Effector CD8-positive, alpha-beta T cell (primary cell): ENCODE results near the gene XRCC5.

ENCODE experiments used
- DNase-seq: peaks from one replicate; lab custom pipeline; 2025; lab: John Stamatoyannopoulos, UW

XRCC5 gene

DNA sequence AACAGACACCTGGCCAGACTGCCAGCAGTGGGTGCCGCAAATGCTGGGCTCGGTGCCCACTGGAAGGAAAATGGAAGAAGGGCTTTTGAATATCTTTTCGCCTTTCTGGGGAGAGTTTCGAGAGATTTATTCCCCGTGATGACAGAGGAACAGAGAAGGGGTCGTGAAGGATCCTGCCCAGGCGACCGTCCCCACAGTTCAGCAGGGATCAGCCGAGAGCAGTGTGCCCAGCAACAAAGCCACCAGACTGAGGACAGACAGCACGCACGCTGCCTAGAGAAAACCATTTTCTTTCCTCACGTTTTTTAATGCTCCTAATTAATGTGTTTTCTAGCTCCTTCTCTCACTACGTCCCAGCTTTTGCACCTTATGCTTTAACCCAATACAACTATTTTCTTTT is 47.7 kb downstream of the XRCC5 start:
- no peak for DNase-seq

DNA sequence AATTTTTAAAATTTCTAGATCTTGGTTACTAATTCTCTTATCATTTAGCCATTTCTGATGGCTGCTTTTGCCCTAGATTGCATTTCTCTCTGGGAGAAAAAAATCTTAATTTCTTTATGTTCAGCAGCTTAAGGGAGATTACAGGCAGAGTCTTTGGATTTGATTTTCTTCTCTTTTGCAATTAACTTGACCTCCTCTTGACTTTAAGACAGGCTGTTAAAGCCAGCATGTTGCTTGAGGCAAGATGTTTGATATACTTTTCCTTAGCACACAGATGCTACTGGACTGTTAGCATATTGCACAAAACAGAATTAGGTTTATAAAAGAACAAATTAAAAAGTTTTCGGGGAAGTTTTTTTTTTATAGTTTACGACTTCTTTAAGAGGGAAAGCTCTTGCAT is 50.0 kb downstream of the XRCC5 start:
- DNase-seq = no peak

DNA sequence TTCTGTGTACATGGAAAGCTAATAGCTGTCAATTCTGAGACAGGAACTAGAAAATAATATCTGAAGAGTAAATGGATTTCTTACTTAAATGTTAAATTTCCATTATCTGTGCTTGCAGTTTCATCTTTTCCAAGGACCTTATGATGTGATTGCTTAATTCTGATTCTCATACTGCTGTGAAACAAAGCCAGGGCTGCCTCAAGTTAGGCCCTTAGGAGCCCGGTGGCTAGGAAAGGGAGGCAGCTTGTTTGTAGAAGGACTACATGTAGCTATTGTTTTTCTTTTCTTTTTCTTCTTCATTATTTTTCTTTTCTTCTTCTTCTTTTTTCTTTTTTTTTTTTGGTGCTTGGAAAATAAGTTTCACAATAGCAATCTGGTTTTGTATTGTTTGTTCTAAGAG is 50.5 kb downstream of the XRCC5 start:
- no peak for DNase-seq

DNA sequence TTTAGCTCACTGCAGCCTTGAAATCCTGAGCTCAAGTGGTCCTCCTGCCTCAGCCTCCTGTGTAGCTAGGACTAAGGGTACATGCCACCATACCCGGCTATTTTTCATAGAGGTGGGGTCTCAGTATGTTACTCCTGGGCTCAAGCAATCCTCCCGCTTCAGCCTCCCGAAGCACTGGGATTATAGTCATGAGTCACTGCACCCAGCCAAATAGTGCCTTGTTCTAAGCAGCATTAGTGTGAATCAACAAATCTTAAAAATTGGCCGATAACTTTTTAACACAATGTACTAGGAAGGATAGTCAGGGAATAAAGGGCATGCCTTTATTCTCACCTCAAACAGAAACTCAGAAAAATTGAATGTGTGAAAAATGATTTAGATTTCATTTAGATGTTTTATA is 51.6 kb downstream of the XRCC5 start:
- no peak for DNase-seq

DNA sequence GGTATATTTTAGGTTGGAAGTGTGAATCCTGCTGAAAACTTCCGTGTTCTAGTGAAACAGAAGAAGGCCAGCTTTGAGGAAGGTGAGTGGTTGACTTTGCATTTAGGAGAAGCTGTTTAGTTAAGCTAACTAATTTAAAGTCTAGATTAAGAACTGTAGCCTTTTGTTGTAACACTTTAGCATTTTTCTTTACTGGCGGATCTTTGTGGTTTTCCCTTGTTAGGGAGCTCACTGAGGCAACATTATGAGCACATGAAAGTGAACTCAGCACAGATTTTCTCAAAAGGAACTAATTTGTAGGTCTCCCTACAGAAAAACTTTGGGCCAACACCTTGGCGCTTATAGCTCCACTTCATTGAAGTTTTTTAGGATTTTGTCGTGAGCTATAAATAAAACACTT is 52.8 kb downstream of the XRCC5 start:
- no peak for DNase-seq

DNA sequence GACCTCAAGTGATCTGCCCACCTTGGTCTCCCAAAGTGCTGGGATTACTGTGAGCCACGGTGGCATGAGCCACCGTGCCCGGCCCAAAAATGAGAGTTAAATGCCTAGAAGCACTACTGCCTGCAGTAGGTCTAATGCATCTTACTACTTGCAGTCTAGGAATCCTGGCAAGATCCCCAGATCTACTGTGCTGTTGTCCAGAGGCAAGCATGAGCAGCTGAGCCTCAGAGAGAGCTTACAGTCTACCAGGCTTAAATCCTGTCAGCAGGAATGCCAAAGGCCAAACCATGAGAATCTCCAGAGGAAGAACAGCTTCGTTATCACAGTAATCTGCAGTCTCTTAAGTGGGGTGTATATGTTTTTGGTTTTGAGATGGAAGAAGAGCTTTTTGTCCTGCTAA is 54.4 kb downstream of the XRCC5 start:
- no peak for DNase-seq

DNA sequence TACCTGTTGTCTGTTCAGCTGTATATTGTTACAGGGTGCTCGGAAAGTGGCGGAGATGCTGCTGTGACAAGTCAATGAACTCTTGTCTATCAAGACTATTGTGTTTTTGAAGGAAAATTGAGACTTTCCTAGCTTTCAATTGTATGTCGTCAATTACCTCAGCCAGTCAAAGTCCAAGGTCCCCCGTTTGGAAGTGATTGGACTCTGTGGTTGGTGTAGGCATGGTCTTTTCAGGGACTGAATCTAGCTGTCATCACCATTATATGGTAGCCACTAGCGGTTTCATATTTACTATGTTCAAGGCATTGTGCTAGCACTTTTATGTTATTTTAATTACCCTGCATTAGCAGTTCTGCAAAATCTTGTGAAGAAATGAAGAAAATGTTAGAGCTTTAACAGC is 54.9 kb downstream of the XRCC5 start:
- DNase-seq = no peak

DNA sequence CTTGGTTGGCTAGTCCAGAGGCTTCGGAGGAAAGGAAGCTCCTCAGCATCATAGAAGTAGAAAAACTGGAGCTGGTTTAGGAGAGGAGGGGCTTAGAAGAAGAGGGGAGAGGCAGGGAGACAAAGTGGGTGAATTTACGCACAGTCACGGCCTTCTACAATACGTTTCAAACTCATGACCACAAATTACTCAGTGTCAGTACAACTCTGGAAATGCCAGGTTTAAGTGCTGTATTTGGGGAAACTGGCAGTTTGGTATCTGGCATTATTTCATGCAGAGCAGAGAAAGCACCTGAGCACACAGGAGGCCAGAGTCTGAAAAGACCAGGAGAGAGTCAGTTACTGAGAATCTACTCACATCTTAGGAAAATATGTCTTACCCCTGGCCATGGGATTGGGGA is 55.4 kb downstream of the XRCC5 start:
- no peak for DNase-seq

DNA sequence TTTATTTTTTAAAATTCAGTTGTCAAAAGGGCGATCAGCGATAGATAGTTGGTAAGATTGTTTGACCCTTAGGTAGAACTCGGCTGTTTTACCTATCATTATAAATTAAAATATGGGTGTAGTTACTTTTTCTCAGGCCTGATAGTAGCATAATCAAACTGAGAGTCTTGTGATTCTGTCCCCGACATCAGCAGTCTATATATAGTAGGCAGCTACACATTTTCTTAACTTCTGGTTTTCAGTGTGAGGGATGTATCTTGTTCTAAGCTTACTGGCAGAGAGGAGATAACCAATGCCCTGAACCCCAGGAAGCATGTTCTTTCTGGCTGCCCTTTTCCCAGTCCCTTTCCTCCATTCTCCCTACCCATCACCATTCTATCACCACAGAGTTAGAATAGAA is 56.6 kb downstream of the XRCC5 start:
- DNase-seq = no peak

DNA sequence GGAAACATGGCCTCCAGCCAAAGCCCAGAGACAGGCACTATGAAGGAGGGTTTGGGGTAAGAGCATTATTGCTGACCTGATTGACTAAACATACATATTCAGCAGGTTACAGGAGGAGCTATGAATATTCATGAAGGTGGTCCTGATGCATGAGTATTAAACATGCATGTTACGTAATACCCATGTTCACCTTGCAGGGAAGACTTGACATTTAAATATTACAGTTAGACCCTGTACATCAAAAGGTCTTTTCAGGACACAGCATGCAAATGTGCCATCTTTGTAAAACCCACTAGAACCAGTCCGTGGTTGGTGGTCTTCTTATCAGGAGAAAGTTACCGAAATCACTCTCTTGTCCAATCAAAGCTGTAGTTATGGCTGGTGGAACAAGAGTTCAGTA is 59.9 kb downstream of the XRCC5 start:
- no peak for DNase-seq

DNA sequence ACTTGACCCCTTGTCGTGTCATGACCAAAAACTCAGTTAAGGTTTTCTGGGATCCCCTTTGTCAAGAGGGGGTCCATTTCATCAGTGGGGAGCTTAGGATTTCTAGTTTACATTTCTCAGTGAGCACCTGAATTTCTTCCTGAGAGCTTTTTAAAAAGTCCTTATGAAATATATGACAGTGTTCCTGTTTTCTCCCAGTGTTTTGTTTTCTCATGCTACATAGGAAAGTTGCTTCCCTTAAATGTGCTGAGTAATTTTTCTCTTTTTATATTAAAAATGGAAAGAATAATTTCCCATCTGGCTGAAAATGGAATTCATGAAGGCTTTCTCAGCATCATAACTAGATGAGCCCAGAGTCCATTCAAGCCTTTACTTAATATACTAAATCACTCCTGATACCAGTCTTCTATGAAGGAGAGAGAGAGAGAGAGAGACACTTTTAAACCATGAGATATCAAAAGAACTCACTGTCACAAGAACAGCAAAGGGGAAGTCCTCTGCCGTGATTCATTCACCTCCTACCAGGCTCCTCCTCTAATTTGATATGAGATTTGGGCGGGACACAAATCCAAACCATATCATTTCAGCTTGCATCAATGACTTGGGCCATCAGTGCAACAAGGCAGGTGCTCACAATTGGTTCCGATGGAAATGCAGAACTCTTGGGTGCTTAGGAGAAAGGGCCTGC is 61.1 kb downstream of the XRCC5 start:
- no peak for DNase-seq

DNA sequence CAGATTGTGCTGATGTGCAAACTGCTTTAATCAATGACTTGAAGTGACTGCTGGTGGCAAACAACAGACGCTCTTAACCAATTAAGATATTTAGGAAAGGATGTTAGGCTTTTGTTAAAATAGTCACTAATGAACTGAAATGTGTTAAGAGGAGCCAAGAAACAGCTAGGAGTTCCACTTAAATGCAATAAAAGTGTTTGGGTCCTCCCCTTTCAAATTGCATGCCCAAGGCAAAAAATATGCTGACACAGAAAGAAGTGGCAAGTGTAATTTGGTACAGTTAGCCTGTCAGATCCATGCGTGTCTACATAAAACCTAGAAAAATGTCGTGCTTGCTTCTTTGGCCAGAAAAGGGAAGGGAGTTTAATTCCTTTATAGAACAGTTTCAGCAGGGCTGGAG is 61.9 kb downstream of the XRCC5 start:
- no peak for DNase-seq

DNA sequence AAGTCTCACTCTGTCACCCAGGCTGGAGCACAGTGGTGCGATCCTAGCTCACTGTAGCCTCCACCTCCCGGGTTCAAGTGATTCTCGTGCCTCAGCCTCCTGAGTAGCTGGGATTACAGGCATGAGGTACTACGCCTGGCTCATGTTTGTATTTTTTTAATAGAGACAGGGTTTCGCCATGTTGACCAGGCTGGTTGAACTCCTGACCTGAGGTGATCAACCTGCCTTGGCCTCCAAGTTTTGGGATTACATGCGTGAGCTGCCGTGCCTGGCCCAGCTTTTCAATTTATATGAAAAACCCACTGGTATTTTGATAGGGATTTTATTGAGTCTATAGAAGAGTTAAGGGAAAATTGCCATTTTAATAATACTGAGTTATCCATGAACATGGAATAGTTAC is 63.3 kb downstream of the XRCC5 start:
- no peak for DNase-seq

DNA sequence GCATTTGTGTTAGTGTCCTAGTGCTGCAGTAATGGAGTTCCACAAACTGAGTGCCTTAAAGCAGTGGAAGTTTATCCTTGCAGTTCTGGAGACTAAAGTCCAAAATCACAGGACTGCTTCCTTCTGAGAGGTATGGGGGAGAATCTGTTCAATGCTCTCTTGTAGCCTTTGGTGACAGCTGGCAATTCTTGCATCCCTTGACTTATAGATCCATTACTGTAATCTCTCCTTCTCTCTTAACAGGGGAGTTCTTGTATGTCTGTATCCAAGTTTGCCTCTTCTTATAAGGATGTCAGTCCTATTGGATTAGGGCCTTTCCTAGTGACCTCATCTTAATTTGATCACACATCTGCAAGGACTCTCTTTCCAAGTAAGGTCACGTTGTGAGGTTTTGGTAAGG is 69.9 kb downstream of the XRCC5 start:
- DNase-seq = no peak

DNA sequence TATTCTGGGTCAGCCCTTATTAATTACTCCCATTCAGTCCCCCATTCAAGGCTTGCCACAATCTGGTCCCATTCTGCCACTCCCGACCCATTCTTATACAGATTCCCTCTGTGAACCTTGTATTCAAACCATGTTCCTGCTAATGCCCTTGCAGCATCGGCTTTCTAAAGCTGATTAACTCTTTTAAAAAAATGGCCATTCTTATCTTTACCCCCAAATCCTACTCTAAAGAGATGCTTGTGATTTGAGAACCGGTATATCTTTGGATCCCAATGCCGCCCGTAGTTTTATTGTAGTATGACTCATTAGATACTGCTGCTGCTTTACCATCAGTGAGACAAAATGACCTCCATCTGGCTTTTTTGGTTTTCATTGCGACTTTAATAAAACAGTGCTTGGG is 72.2 kb downstream of the XRCC5 start:
- no peak for DNase-seq

DNA sequence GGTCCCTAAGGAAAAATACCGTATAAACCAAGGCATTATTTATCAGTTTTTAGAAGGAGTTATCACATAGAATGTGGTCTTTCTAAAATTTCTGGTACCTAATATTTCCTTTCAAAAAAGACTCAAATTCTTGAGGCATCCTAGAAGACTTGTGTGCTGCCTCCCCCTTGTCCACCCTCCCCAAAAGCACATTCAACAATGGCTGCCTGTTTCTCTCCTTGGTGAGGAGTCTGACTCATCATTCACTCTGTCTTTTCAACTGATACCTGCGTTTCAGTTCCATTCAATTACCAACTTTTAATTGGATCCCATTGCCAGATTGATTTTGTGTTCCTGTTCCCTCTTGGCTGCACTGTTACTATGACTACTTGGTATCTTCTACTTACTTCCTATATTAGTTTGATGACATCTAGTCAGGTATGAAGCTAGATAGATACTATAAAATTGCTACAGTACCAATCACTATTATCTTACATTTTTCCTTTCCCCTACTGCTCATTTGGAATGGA is 72.9 kb downstream of the XRCC5 start:
- DNase-seq = no peak

DNA sequence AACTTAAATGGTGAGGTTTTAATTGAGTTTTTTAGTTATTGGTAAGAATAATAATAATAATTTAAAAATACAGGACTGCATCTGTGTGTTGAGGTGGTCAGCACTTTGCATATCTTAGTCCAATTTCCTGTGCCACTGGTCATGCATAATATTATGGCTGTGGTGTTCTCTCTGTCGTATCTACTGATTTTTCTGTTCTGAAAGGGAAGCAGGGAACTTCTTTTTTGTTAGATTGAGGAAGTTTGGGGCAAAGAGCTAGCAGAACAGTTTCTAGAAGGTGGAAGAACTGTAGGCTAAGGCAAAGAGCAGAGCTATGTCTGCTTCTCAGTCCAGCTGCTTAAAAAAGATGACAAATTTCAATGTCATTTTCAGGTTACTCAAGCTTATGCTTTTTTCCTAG is 74.3 kb downstream of the XRCC5 start:
- no peak for DNase-seq

DNA sequence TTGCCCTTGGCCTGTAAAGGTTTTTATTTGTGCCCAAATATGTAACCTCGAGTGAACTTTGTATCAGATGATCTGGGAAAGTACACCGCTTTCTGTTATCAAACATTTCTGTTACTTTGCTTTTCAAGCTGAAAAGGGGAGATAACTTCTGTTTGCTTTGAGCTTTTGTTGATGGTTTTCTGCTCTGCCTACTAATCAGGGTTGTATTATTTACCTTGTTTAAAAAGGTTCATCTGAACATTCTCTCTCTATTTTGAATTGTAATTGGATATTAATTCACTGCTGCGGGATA is 79.4 kb downstream of the XRCC5 start:
- no peak for DNase-seq

DNA sequence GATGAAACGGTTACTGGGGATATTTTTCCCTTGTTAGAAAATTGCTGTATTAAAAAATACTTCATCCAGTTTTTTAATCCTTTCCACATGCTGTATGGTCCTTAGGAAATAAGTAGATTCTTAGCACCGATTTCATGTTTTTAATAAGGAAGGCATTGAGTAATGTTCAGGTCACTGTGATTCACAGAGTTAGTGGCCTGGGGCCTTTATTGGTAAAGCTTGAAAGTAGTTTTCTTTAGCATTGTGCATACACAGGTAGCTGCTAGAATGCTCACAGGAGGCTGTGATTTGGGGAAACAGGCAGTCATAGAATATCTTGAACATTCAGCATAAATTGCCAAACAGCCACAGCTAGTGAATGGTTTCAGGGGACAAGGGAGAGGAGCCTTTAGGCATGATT is 79.8 kb downstream of the XRCC5 start:
- DNase-seq = no peak

DNA sequence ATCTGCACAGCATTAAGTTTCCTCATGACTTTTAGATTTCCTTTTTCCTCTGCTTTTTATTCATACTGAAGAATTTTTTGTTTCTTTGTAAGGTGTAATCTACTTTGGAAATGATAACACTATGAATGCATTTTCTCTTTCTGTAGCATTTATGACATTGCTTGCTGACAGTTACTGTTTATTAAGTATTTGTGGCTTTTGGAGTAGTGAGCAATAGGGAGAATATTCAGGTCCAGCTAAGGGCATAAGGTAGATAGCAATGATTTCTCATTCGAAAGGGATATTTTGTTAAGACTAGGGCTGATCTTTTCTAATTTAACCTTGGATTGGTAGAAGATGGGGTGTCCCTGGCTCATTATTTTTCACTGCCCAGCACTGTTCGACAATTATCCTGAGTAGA is 80.3 kb downstream of the XRCC5 start:
- DNase-seq = no peak

DNA sequence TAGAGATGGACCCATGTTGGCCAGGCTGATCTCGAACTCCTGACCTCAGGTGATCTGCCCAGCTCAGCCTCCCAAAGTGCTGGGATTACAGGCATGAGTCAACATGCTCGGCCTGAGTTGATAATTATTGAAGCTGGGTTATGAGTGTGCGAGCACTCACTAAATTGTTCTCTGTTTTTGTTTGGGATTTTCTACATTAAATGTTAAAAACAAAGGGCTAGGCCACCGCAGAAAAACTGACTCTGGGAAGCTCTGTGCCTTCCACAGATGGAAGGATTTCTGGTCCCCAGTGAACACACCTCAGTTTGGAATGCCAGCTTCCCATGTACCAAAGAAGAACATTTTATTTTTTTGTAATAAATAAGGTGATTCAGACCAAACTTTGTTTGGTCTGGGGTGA is 83.0 kb downstream of the XRCC5 start:
- DNase-seq = no peak

DNA sequence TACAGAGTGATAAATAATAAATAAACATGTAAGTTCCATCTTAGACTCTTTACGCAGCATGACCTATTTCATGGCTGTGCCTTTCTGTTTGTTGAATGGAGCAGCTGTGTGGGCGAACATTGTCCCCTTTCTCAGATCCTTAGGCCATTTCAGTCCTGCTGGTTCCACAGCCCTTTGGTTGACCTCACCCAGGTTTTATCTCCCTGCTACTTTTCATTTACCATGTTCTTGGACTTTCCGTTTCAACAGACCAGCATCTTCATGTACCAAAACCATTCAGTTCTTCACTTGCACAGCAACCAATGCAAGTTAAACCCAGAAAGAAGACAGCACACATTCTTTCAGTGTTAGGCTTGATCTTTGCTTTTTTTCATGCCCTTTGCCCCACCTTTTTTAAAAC is 83.8 kb downstream of the XRCC5 start:
- DNase-seq = no peak

DNA sequence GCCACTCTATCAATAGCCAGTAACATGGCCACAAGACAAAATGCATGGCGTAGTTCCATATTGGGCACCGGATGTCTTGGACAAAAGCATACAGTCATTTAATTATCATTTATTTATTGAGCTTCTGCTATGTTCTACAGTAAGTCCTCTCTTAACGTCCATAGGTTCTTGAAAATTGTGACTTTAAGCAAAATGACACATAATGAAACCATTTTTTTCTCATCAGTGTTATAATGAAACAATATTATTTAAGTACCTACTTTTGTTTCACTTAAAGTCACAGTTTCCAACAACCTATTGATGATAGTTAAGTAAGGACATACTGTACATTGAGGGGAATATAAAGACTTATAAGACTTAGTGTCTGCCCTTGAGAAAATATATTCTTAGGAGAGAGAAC is 84.9 kb downstream of the XRCC5 start:
- DNase-seq = no peak

DNA sequence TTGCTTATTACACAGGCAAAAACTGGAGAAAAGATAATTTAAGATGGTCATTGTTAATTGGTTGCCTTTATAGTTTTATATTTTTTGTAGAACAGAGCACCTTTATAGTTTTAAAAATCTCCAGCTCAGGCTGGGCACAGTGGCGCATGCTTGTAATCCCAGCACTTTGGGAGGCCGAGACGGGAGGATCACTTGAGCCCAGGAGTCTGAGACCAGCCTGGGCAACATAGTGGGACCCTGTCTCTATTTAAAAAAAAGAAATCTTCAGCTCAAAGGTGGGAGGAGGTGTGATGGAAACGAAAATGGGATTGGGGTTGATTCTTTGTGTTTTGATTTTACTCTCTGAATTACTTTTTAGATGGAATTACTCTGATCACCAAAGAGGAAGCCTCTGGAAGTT is 85.4 kb downstream of the XRCC5 start:
- no peak for DNase-seq

DNA sequence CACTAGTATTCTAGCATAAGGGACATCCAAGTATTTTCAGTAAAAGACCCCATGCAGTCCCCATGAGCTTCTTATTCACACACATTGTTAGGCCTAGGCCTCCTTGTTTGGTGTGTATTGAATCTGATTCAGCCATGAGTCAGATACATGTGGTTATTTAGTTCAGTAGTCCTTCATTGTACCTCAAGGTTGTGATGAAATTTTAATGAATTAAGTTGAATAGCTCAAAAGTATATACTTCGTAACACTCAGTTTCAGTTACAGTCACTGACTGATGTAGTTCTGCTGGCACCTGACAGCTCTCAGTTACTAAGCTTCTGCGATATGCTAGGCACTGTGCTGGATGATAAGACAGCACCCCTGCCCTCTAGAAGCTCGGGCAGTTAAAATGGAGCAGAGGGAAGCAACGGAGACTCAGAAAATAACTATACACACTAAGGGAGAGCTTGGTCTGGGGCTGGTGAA is 86.4 kb downstream of the XRCC5 start:
- DNase-seq = no peak
